Activated T-helper 1 cell treated with Interleukin-2 at 50 U/mL for 16 hours (primary cell): ENCODE measurements around the gene ACTL6B.

Experiments used
- DNase-seq: peaks from one replicate; pipeline ENCODE4 v3.0.0-alpha.2; 2020; ENCODE audit warnings: low read depth

ACTL6B gene

DNA sequence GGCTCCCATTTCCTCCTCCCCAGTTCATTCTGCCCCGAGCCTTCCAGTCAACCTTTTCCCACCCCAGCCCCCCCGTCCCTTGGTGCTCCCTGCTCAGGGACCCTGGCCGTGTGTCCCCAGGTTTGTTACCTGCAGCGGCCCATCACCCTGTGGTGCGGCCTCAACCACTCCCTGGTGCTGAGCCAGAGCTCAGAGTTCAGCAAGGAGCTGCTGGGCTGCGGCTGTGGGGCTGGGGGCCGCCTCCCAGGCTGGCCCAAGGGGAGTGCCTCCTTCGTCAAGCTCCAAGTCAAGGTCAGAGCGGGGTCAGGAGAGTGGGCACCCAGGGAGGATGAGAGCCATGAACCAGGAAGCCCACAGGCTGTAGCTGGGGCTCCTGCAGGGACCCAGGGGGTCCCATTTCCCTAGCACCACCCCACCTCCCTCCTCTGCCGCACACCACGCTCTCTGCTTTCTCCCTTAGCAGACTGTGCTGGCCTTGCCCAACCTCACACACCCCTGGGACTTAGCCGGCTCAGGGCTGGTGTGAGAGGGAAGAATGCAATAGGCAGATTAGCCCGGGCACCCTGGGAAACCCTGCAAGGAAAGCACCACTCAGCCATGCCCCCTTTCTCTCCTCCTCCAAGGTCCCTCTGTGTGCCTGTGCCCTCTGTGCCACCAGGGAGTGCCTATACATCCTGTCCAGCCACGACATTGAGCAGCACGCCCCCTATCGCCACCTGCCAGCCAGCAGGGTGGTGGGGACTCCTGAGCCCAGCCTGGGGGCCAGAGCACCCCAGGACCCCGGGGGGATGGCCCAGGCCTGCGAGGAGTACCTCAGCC, 56.1 kb downstream of the ACTL6B start:
- no peak for DNase-seq

DNA sequence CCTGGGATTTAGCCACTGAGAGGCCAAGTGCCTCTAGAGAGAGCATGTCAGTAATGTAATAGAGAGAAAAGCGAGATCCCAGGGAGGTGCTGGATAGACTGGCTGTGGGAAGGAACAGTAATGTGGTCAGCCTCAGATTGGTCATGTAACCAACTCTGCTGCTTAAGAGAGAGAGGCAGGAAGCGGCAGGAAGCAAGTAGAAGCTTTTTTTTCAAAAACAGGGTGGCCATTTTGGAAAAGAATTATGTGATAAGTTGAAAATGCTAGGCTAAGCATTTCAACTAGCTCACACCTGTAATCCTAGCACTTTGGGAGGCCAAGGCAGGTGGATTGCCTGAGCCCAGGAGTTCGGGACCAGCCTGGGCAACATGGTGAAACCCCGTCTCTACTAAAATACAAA, 57.8 kb downstream of the ACTL6B start:
- no peak for DNase-seq

DNA sequence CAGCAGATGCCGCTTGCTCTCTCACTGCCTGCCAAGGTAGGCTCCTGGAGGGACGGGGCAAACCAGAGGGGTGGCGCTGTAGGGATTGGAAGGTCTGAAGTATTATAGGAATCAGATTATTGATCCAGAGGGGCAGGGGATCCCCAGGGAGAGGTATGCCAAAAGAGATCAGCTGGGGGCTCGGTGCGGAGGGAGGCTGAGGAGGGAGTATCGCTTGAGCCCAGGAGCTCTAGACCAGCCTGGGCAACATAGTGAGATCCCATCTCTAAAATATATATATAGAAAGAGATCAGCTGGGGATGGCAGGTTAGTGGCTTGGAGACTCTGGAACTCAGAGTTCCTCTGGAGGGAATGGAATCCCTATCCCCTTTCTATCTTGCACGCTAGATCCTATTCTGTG, 61.1 kb downstream of the ACTL6B start:
- no peak for DNase-seq
